GM23248 (cell line): Measurements from ENCODE around the gene NCOA1.

Experiments used
- EZH2 ChIP-seq: fragments of 200-600 bp; sonication (generic); IDR thresholded peaks from 2 replicates; pipeline ENCODE4 v1.6.1; 2018; ENCODE audit warnings: antibody characterized with exemption, mild to moderate bottlenecking; ENCODE audit not compliant: insufficient read depth, poor library complexity, severe bottlenecking
- EZH2phosphoT487 ChIP-seq: fragments of 200-600 bp; sonication (generic); IDR thresholded peaks from 2 replicates; pipeline ENCODE4 v1.6.1; 2018; ENCODE audit warnings: antibody characterized with exemption, moderate library complexity, mild to moderate bottlenecking, low read depth; ENCODE audit not compliant: insufficient read depth

DNA sequence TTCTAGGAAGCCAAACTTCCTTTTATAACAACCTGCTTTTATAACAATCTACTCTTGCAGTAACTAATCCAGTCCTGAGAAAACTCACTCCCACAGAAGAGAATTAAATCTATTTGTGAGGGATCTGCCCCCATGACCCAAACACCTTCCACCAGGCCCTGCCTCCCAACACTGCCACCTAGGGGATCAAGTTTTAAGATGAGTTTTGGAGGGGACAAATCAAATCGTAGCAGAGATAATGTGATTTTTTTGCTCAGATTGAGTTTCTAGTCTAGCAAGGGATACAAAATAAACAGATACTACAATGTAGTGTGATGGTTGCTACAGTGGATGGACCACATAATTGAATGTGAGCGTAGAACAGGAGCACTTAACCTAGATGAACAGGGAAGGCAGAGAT is 52.2 kb downstream of the NCOA1 start:
- TF ChIP-seq EZH2 (no peak), EZH2phosphoT487 (no peak)
